SK-N-MC (cell line): ENCODE measurements around the gene USP7.

Experiments
- DNase-seq: peaks from one replicate; pipeline ENCODE4 v3.0.0-alpha.2; 2011; ENCODE audit warnings: low read depth, low spot score
- H3K27ac ChIP-seq: fragments of 200-600 bp; sonication (generic); 2 replicates; pipeline ENCODE4 v1.5.1; 2016; ENCODE audit warnings: mixed run types
- H3K36me3 ChIP-seq: fragments of 200-600 bp; sonication (generic); 2 replicates; pipeline ENCODE4 v1.6.1; 2017; ENCODE audit warnings: antibody characterized with exemption, low read length, mixed read lengths; ENCODE audit not compliant: insufficient read depth
- H3K4me3 ChIP-seq: fragments of 200-600 bp; sonication (generic); 2 replicates; pipeline ENCODE4 v1.5.1; 2016
- H3K9ac ChIP-seq: fragments of 200-600 bp; sonication (generic); 2 replicates; pipeline ENCODE4 v1.8.0; 2017; ENCODE audit warnings: mixed run types, mixed read lengths; ENCODE audit not compliant: insufficient read length
- H3K9me3 ChIP-seq: fragments of 200-600 bp; sonication (generic); 2 replicates; pipeline ENCODE4 v1.6.1; 2017; ENCODE audit warnings: low read depth, mild to moderate bottlenecking, antibody characterized with exemption, low read length, moderate library complexity, mixed read lengths
- EZH2 ChIP-seq: fragments of 200-600 bp; sonication (generic); IDR thresholded peaks from one replicate; pipeline ENCODE4 v1.6.1; 2017; ENCODE audit warnings: antibody characterized with exemption
- FOXP2 ChIP-seq: optimal IDR thresholded peaks from 2 replicates; pipeline ENCODE3; 2011; ENCODE audit warnings: mild to moderate bottlenecking, moderate library complexity; ENCODE audit not compliant: insufficient read depth; ENCODE audit errors: extremely low read length, control extremely low read depth
- POLR2AphosphoS5 ChIP-seq: IDR thresholded peaks from 2 replicates; pipeline ENCODE4 v1.6.1; 2012; ENCODE audit warnings: mild to moderate bottlenecking, low read depth, low read length, borderline replicate concordance

Gene USP7

GRCh38 chr16:8963821-8964441 is at the start of gene USP7:
Gene USP7, minus strand, starts transcription at chr16:8963906. Its CDS starts 621 bp downstream, at chr16:8963285.
- no peak for DNase-seq
- Histone ChIP-seq H3K9me3 (no peaks in the 10 kb centered on the region), H3K36me3 (no peaks in the 10 kb centered on the region), H3K27ac (no peak within 1 kb of the TSS; the same call in 1 of the 2 replicates), H3K9ac (peak within 1 kb of the TSS; percentile 89), H3K4me3 (peak within 1 kb of the TSS; percentile 85)
- no peak for TF ChIP-seq FOXP2
- no peak for TF ChIP-seq EZH2
- TF ChIP-seq POLR2AphosphoS5, result peak; percentile 74

GRCh38 chr16:9013508-9013864 is 49.8 kb upstream of the USP7 start:
- no peak overlapping the region for H3K27ac ChIP-seq
- no peaks in the 10 kb centered on the region for H3K9me3 ChIP-seq
- TF ChIP-seq POLR2AphosphoS5 (no peak), FOXP2 (no peak), EZH2 (no peak)
- DNase-seq, result no peak
- H3K9ac ChIP-seq, result no peak overlapping the region
- no peaks in the 10 kb centered on the region for H3K36me3 ChIP-seq
- no peak overlapping the region for H3K4me3 ChIP-seq

GRCh38 chr16:9012848-9013507 is 49.3 kb upstream of the USP7 start:
- Histone ChIP-seq H3K4me3 (no peak overlapping the region), H3K36me3 (no peaks in the 10 kb centered on the region), H3K27ac (no peak overlapping the region), H3K9me3 (no peaks in the 10 kb centered on the region), H3K9ac (no peak overlapping the region)
- TF ChIP-seq FOXP2, result no peak
- TF ChIP-seq POLR2AphosphoS5, result no peak
- TF ChIP-seq EZH2, result no peak
- DNase-seq, result no peak

GRCh38 chr16:9012330-9012729 is 48.6 kb upstream of the USP7 start:
- no peak for DNase-seq
- no peak overlapping the region for H3K9ac ChIP-seq
- H3K27ac ChIP-seq, result no peak overlapping the region
- no peak overlapping the region for H3K4me3 ChIP-seq
- no peaks in the 10 kb centered on the region for H3K9me3 ChIP-seq
- TF ChIP-seq FOXP2, result no peak
- no peak for TF ChIP-seq POLR2AphosphoS5
- no peak for TF ChIP-seq EZH2
- no peaks in the 10 kb centered on the region for H3K36me3 ChIP-seq

GRCh38 chr16:9008601-9009260 is 45.0 kb upstream of the USP7 start:
- H3K27ac ChIP-seq, result no peak overlapping the region
- H3K36me3 ChIP-seq, result no peaks in the 10 kb centered on the region
- TF ChIP-seq FOXP2 (no peak), POLR2AphosphoS5 (no peak), EZH2 (no peak)
- H3K4me3 ChIP-seq, result peak overlapping the region; percentile 12
- H3K9me3 ChIP-seq, result no peaks in the 10 kb centered on the region
- H3K9ac ChIP-seq, result no peak overlapping the region
- no peak for DNase-seq

GRCh38 chr16:9007177-9007794 is 43.6 kb upstream of the USP7 start:
- Histone ChIP-seq H3K4me3 (no peak overlapping the region), H3K9me3 (no peaks in the 10 kb centered on the region), H3K36me3 (no peaks in the 10 kb centered on the region), H3K27ac (no peak overlapping the region), H3K9ac (no peak overlapping the region)
- no peak for DNase-seq
- TF ChIP-seq FOXP2, result no peak
- TF ChIP-seq EZH2, result no peak
- no peak for TF ChIP-seq POLR2AphosphoS5

GRCh38 chr16:9004183-9004582 is 40.5 kb upstream of the USP7 start:
- Histone ChIP-seq H3K9ac (no peak overlapping the region), H3K27ac (no peak overlapping the region), H3K36me3 (no peaks in the 10 kb centered on the region), H3K9me3 (no peaks in the 10 kb centered on the region), H3K4me3 (no peak overlapping the region)
- DNase-seq, result no peak
- TF ChIP-seq EZH2 (no peak), FOXP2 (no peak), POLR2AphosphoS5 (no peak)

GRCh38 chr16:9003763-9004162 is 40.1 kb upstream of the USP7 start:
- Histone ChIP-seq H3K9me3 (no peaks in the 10 kb centered on the region), H3K36me3 (no peaks in the 10 kb centered on the region), H3K4me3 (no peak overlapping the region), H3K27ac (no peak overlapping the region), H3K9ac (no peak overlapping the region)
- DNase-seq, result no peak
- TF ChIP-seq POLR2AphosphoS5, result no peak
- TF ChIP-seq EZH2, result no peak
- TF ChIP-seq FOXP2, result no peak
